Measurements from ENCODE around the gene WRAP53. TPM values are rescaled to one million over a fixed set of nuclear protein-coding genes. Genes with fewer than 3 reads are reported as not detected.

WRAP53 gene
- total RNA-seq, 4 donors from 2014 or later = 1.0 to 8.8 (median 6.2) TPM

DNA sequence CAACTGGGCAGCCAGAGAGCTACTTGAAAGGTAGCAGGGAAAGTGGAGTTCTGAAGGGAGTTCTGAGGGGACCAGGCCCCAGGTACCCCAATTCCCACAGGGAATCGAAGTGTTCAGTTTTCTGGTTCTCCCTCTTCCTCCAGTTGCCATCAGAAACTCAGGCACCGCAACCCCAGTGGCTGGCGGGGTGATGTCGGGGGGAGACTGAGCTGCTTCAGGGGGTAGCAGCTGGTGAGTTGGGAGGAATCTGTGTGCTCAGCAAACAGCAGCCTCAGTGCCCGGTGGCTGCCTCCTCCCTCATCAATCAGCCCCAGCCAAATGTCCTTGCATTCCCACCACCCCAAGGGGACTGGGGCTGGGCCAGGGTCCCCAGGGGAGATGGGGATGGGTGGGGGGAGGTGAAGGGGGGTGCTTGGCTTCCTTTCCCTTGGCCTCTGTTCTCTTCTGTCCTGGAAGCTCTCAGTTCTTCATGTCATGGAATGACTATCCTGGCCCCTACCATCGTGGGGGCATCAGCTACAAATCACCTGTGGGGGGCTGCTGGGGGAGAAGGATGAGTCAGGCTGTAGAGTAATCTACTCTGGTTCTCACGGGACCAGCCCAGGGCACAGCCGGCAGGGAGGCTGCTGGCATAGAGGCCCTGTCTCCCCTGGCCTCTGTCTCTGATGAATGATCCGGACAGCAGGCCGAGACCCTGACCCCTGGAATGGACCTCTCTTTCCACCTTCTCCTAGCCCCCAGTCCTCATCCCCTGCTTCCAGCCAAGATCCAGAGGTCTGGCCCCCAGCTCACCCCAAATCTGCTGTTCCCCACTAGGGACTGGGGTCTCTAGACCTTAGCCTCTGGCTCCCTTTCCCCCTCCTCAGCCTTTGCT lies 26.7 kb downstream of the WRAP53 start:
- no peak for DNase-seq
- no peaks in the 10 kb centered on the region for H3K27me3 ChIP-seq
- H3K4me1 ChIP-seq = peaks cover 0 to 3% of the 10 kb centered on the region in 2 donors
- H3K4me3 ChIP-seq = no peak overlapping the region
- no peaks in the 10 kb centered on the region for H3K36me3 ChIP-seq
- no peaks in the 10 kb centered on the region for H3K9me3 ChIP-seq
- intact Hi-C loops (cut with DNase I; ENCODE audit: low total_unique reads) = no loop called here
- TF ChIP-seq CTCF (IDR thresholded peaks at IDR 0.05) = no peak
- H3K27ac ChIP-seq = no peak overlapping the region

DNA sequence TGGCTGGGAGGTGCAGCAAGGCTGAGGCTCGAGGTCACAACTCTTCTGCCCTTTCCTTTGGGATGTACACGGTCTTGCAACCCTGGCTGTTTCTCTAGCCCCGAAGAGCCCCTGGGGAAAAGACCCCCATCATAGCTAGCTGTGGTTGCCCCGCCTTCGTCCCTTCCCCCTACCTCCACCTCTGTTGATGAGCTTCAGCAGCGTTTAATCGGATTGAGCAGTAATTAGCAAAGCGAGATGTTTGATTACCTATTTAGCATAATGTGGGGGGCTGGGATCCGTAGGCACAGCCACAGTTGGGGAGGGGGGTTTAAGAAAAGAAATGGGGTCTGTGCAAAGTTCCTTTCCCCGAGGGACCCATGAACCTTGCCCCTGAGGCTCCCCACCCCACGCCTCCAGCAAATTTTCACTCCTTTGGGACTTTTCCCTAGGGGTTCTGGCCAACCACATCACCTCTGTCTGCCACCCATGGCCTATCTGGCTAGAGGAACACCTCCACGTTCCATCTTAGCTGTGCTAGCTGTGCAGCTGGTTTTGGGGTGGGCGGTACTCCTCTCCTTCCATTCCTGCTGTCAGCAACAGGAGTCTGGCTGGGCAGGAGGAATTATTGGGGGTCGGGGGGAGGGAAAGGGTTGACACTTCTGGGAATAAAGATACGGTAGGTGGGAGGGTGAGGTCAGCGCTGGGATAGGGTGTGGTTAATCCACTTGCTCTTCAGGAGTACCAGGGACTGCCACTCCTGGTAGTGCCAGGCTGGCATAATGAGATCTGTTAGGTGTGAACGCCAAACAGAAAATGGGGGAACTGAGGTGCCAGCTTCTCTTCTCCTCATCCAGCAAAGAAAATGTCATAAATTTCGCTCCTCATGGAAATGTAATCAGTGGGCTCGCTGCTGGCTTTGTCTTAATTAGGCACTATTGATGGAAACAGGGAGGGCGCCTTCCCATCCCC lies 27.9 kb downstream of the WRAP53 start:
- Histone ChIP-seq H3K4me3 (peak overlapping the region; percentile 45 to 70), H3K27me3 (no peaks in the 10 kb centered on the region), H3K4me1 (peaks cover 0 to 3% of the 10 kb centered on the region in 2 donors), H3K27ac (peak overlapping the region in 1 of 2 donors; percentile 71), H3K36me3 (no peaks in the 10 kb centered on the region), H3K9me3 (no peaks in the 10 kb centered on the region)
- intact Hi-C loops (cut with DNase I; ENCODE audit: low total_unique reads) = no loop called here
- no peak for TF ChIP-seq CTCF (IDR thresholded peaks at IDR 0.05)
- no peak for TF ChIP-seq POLR2A (IDR thresholded peaks at IDR 0.05)
- no peak for DNase-seq

DNA sequence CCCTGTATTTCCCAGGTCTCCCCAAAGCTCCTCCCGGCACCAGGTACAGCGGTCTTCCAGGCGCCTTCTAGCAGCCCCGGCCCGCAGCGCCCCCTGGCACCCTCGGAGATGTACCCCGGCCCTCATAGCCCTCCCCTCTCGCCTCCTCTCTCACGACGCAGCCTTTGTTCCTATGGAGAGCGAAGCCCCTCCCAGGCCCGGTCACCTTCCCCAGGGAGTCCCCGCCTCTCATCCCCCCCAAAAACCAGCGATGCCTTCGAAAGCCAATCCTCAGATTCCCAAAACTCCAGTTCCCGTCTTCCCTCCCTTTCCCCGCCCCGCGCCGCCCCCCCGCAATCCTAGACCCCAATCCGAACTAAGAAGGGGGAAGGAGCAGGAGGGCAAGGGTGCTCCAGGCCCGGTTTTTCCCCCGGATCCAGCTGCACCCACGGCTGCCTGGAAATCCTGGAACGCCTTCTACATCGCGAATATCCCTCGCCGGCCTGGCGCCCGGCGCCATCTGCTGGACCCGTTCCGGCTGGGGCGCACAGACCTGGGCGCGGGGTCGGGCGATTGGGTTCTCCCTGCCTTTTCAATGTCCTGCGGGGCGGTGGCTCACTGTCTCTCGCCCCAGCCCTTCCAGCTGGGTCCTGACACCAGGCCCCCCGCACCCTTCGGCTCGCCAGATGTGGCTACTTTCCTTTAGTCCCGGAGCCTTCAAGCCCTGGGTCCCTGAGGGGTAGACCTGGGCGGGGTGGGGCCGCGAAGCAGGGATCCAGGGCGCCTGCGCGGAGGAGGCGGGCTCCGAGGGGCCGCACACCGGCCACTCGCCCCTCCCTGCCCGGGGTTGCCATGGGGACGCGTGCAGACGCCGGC lies 28.9 kb downstream of the WRAP53 start, which contains the start of gene DNAH2:
TSS of gene DNAH2 (plus strand) at position 844 of the 855 bp plus-strand sequence. CDS start 1,991 bp downstream, outside the sequence.
- peak; percentile 76 to 88 for DNase-seq
- no peaks in the 10 kb centered on the region for H3K27me3 ChIP-seq
- TF ChIP-seq POLR2A (IDR thresholded peaks at IDR 0.05) = peak in 1 of 2 donors; percentile 62
- TF ChIP-seq CTCF (IDR thresholded peaks at IDR 0.05) = peak; percentile 44 to 67 (median 50)
- H3K36me3 ChIP-seq = no peaks in the 10 kb centered on the region
- H3K9me3 ChIP-seq = no peaks in the 10 kb centered on the region
- H3K4me3 ChIP-seq = peak within 1 kb of the TSS; percentile 45 to 70
- H3K27ac ChIP-seq = peak within 1 kb of the TSS; percentile 15 to 71
- H3K4me1 ChIP-seq = peaks cover 0 to 3% of the 10 kb centered on the region in 2 donors
- intact Hi-C loops (cut with DNase I; ENCODE audit: low total_unique reads) = no loop called here

DNA sequence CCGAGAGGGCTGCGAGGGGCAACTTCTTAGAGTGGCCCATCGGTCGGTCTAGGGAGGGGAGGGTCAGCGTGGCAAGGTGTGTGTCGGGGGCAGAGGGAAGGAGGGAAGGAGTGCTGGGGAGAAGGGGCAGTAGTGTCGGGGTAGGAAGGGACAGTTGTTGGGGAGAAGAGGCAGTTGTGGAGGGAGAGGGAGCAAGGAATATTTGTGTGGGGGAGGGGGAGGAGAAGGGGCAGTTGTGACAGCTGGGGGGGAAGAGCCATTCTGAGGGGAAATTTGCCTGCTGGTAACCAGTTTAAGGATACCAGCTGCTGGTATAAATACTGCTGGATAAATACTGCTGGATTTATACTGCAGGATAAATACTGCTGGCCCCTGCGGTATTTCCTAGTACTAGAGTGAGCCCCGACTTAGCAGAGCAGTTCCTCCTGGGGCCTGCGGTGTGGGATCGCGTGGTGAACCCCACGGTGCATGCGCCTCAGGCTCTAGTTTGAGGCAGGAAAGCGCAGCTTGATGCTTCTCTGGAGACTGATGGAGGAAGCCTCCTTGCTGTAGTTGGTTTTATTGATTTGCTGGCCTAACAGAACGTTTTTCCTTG lies 29.6 kb downstream of the WRAP53 start:
- peaks cover 0 to 3% of the 10 kb centered on the region in 2 donors for H3K4me1 ChIP-seq
- H3K9me3 ChIP-seq = no peaks in the 10 kb centered on the region
- peak overlapping the region; percentile 15 to 71 for H3K27ac ChIP-seq
- H3K27me3 ChIP-seq = no peaks in the 10 kb centered on the region
- no peak for DNase-seq
- peak overlapping the region; percentile 45 to 70 for H3K4me3 ChIP-seq
- no peak for TF ChIP-seq CTCF (IDR thresholded peaks at IDR 0.05)
- TF ChIP-seq POLR2A (IDR thresholded peaks at IDR 0.05) = no peak
- intact Hi-C loops (cut with DNase I; ENCODE audit: low total_unique reads) = no loop called here
- no peaks in the 10 kb centered on the region for H3K36me3 ChIP-seq

All from uterus (tissue), 4 donors.